Activated T-helper 9 cell treated with anti-CD3 and anti-CD28 coated beads, Interleukin-2, amount 50 U/mL, for 16 hours (primary cell): ENCODE measurements around the gene SEMA3E.

ENCODE experiments used
- DNase-seq: peaks from one replicate; pipeline ENCODE4 v3.0.0-alpha.2; 2020; ENCODE audit warnings: low read depth

The SEMA3E gene

GRCh38 chr7:83640731-83641537, 8.0 kb downstream of the SEMA3E start:
- no peak for DNase-seq

GRCh38 chr7:83640240-83640639, 8.7 kb downstream of the SEMA3E start:
- no peak for DNase-seq

- no peak for DNase-seq
Measured at GRCh38 chr7:83633516-83633915, 15.4 kb downstream of the SEMA3E start.

DNA sequence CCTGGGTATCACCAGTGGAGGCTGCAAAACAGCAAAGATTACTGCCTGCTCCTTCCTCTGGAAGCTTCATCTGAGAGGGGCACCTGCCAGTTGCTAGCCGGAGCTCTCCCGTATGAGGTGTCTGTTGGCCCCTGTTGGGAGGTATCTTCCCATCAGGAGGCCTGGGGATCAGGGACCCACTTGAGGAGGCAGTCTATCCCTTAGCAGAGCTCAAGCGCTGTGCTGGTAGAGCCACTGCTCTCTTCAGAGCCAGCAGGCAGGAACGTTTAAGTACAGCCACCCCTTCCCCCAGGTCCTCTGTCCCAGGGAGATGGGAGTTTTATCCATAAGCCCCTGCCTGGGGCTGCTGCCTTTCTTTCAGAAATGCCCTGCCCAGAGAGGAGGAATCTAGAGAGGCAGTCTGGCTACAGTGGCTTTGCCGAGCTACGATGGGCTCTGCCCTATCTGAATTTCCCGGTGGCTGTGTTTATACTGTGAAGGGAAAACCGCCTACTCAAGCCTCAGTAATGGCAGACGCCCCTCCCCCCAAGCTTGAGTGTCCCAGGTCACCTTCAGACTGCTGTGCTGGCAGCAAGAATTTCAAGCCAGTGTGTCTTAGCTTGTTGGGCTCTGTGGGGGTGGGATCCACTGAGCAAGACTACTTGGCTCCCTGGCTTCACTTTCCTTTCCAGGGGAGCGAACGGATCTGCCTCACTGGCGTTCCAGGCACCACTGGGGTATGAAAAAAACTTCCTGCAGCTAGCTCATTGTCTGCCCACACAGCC, 19.6 kb downstream of the SEMA3E start:
- no peak for DNase-seq

- no peak for DNase-seq
Measured at GRCh38 chr7:83617858-83618257, 31.1 kb downstream of the SEMA3E start.

- no peak for DNase-seq
Measured at GRCh38 chr7:83614112-83614511, 34.8 kb downstream of the SEMA3E start.

DNA sequence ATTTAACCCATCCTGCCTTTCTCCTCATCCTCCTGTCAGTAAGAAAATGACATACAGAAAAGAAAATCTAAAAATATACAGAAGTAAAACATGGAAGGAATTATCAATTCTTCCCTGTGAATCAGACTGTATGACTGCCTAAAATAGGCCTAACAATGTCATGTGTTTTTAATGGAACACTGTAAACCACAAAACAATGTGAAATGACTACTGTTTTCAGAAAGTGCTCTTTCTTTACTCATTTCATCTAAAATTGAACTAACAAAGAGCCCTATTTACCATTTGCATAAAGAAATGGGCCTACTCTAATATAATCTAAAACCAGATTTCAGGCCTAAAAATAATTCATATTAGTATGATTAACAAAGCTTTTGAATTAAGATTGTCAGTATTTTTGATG, 35.7 kb downstream of the SEMA3E start:
- DNase-seq = no peak

- DNase-seq = no peak
Measured at GRCh38 chr7:83611776-83612175, 37.2 kb downstream of the SEMA3E start.

DNA sequence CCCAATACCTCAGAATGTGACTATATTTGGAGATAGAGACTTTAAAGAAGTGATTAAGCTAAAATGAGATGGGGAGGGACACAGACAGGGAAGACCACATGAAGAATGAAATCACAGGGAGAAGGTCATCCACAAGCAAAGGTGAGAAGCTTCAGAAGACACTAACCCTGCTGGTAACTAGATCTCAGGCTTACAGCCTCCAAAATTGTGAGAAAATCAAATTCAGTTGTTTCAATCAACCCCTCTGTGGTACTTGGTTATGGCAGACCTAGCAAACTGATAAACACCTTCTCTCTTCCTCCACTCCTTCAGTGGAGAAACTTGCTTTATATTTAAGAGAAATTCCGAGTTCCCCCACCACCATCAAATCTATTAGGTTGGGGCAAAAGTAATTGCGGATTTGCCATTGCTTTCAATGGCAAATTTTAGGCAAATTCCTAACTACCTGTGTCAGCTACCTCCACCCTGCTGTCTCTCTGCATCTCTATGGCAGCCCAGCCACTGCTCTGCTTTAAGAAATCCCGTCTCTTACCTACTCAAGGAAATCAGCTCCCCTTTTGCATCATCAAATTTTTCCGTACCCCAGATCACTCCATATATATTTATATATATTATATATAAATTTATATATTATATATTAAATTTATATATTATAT, 38.2 kb downstream of the SEMA3E start:
- DNase-seq = no peak

- no peak for DNase-seq
Measured at GRCh38 chr7:83608716-83609115, 40.2 kb downstream of the SEMA3E start.

DNA sequence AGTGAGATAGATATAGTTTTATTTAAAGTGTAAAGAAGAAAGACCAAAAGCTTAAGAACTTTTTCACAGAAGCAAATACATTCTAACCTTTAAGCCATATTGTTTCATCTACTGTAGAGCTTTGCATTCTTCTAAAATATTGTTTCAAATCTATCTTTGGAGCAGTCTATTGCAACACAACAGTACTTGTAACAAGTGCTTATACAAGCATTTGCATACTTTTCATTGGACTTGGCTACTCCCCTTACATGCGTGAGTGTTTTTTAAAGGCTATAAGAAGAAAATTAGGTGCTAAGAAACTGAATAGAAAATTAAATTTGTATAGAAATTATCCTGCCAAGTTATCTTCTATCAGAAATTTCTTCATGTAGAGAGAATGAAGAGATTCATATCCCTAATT, 45.3 kb downstream of the SEMA3E start:
- no peak for DNase-seq

DNA sequence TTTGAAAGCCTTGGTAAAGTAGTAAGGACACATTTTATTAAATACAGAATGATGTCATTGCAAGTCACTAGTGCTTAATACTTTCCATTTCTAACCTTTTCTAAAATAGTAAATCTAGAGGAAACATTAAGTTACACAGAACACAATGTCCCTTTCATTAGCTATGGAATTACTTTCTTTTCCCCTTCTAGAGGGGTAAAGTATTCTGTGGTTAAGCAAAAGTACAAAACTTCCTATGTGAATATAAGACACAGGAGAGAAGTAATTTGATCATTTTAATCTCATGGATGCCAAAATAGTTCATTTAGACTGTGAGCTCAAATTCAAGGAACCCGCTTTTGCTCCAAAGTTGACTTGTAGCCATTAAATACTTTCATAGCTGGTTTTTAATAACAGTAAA, 49.8 kb downstream of the SEMA3E start:
- no peak for DNase-seq

GRCh38 chr7:83593921-83594475, 54.9 kb downstream of the SEMA3E start:
- DNase-seq = no peak

- no peak for DNase-seq
Measured at GRCh38 chr7:83588602-83589240, 60.2 kb downstream of the SEMA3E start.

- no peak for DNase-seq
Measured at GRCh38 chr7:83586281-83586680, 62.7 kb downstream of the SEMA3E start.

- no peak for DNase-seq
Measured at GRCh38 chr7:83581667-83582435, 67.1 kb downstream of the SEMA3E start.

- no peak for DNase-seq
Measured at GRCh38 chr7:83579740-83580139, 69.2 kb downstream of the SEMA3E start.

DNA sequence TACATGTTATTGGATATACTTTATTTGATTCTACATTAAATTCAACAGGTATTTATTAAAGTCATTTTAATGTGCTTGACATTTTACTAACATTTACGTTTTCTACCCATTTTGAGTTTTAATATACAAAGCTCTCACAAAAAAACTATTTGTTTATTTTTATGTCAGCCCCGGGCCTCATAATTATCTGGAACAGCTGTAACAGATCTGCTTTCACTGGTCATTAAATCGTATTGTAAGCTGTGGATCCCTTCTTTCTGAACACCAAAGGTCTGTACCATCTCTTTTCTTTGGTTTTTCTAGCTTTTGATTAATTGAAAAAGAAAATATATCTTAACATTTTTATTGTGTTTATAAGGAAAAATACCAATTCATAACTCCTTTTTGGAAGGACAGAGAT, 73.5 kb downstream of the SEMA3E start:
- no peak for DNase-seq

GRCh38 chr7:83574616-83575015, 74.3 kb downstream of the SEMA3E start:
- no peak for DNase-seq

DNA sequence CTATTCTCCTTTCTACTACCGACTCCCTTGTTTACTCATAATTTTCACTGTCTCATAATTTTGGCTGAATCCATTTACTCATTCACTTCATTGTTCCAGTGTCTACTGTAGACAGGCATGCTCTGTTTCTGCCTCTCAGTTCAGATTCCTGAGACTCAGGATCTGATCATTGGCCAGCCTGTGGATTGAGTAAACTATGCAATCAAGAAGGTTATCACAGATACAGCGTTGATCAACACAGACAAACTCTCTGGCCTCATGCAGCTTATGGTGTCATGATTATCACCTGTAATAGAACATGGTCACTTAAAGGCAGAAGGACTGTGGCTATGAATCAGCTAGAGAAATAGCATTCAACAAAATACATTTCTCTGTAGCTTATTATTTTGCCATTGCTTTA, 86.0 kb downstream of the SEMA3E start:
- DNase-seq = no peak

- DNase-seq = no peak
Measured at GRCh38 chr7:83562289-83562688, 86.7 kb downstream of the SEMA3E start.
